Measurements from ENCODE around the gene MRFAP1L1. TPM values are rescaled to one million over a fixed set of nuclear protein-coding genes. Genes with fewer than 3 reads are reported as not detected.

Gene MRFAP1L1
- total and polyA plus RNA-seq, 4 donors: 29.8 to 41.8 (median 30.7) TPM

GRCh38 chr4:6742507-6742906 is 32.8 kb upstream of the MRFAP1L1 start:
- TF ChIP-seq FOXA1 (IDR thresholded peaks at IDR 0.05) (no peak), RAD21 (IDR thresholded peaks at IDR 0.05) (no peak), SP1 (IDR thresholded peaks at IDR 0.05) (no peak), MAX (IDR thresholded peaks at IDR 0.05) (no peak), FOXA2 (IDR thresholded peaks at IDR 0.05) (no peak), NR2F2 (IDR thresholded peaks at IDR 0.05) (no peak), RXRA (IDR thresholded peaks at IDR 0.05) (no peak), EGR1 (IDR thresholded peaks at IDR 0.05; ENCODE audit: low read depth in 2 of 2) (no peak), HNF4G (IDR thresholded peaks at IDR 0.05) (no peak), HNF4A (conservative IDR thresholded peaks at IDR 0.05) (no peak)
- TF ChIP-seq, protein P1, sequence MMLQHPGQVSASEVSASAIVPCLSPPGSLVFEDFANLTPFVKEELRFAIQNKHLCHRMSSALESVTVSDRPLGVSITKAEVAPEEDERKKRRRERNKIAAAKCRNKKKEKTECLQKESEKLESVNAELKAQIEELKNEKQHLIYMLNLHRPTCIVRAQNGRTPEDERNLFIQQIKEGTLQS (IDR thresholded peaks at IDR 0.05): no peak
- TF ChIP-seq, protein P2, sequence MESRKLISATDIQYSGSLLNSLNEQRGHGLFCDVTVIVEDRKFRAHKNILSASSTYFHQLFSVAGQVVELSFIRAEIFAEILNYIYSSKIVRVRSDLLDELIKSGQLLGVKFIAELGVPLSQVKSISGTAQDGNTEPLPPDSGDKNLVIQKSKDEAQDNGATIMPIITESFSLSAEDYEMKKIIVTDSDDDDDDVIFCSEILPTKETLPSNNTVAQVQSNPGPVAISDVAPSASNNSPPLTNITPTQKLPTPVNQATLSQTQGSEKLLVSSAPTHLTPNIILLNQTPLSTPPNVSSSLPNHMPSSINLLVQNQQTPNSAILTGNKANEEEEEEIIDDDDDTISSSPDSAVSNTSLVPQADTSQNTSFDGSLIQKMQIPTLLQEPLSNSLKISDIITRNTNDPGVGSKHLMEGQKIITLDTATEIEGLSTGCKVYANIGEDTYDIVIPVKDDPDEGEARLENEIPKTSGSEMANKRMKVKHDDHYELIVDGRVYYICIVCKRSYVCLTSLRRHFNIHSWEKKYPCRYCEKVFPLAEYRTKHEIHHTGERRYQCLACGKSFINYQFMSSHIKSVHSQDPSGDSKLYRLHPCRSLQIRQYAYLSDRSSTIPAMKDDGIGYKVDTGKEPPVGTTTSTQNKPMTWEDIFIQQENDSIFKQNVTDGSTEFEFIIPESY (IDR thresholded peaks at IDR 0.05): no peak

GRCh38 chr4:6740347-6740746 is 30.7 kb upstream of the MRFAP1L1 start:
- Histone ChIP-seq H3K36me3 (ENCODE audit: control insufficient read depth in 4 of 4, insufficient read depth in 3 of 4, low read depth in 1 of 4, low read length in 3 of 4) (no peaks in the 10 kb centered on the region), H3K4me1 (ENCODE audit: control insufficient read depth in 4 of 4, insufficient read depth in 4 of 4, low read length in 3 of 4) (no peaks in the 10 kb centered on the region), H3K27me3 (ENCODE audit: control insufficient read depth in 4 of 4, insufficient read depth in 4 of 4, low read length in 3 of 4) (no peaks in the 10 kb centered on the region), H3K9me3 (ENCODE audit: control insufficient read depth in 4 of 4, low read length in 3 of 4) (no peaks in the 10 kb centered on the region), H3K9ac (ENCODE audit: low read depth in 1 of 2, low read length in 2 of 2) (no peak overlapping the region), H3K4me3 (ENCODE audit: low read depth in 1 of 3, low read length in 3 of 3) (no peak overlapping the region), H3K27ac (ENCODE audit: low read depth in 1 of 2, low read length in 2 of 2) (no peak overlapping the region)
- DNase-seq (ENCODE audit: low spot score): no peak
- WGBS: 96% methylated on average over 8 of the region's 8 CpGs
- TF ChIP-seq FOXA1 (IDR thresholded peaks at IDR 0.05) (no peak), SP1 (IDR thresholded peaks at IDR 0.05) (no peak), NR2F2 (IDR thresholded peaks at IDR 0.05) (no peak), GABPA (IDR thresholded peaks at IDR 0.05 in 1 of 2, conservative IDR thresholded peaks at IDR 0.05 in 1 of 2) (no peak), JUND (IDR thresholded peaks at IDR 0.05) (no peak), HNF4A (conservative IDR thresholded peaks at IDR 0.05) (no peak), MAX (IDR thresholded peaks at IDR 0.05) (no peak), TAF1 (conservative IDR thresholded peaks at IDR 0.05) (no peak), RAD21 (IDR thresholded peaks at IDR 0.05) (no peak), RXRA (IDR thresholded peaks at IDR 0.05) (no peak), YY1 (IDR thresholded peaks at IDR 0.05) (no peak), FOXA2 (IDR thresholded peaks at IDR 0.05) (no peak), EGR1 (IDR thresholded peaks at IDR 0.05; ENCODE audit: low read depth in 2 of 2) (no peak)
- TF ChIP-seq, protein P2 (IDR thresholded peaks at IDR 0.05): no peak
- TF ChIP-seq, protein P3, sequence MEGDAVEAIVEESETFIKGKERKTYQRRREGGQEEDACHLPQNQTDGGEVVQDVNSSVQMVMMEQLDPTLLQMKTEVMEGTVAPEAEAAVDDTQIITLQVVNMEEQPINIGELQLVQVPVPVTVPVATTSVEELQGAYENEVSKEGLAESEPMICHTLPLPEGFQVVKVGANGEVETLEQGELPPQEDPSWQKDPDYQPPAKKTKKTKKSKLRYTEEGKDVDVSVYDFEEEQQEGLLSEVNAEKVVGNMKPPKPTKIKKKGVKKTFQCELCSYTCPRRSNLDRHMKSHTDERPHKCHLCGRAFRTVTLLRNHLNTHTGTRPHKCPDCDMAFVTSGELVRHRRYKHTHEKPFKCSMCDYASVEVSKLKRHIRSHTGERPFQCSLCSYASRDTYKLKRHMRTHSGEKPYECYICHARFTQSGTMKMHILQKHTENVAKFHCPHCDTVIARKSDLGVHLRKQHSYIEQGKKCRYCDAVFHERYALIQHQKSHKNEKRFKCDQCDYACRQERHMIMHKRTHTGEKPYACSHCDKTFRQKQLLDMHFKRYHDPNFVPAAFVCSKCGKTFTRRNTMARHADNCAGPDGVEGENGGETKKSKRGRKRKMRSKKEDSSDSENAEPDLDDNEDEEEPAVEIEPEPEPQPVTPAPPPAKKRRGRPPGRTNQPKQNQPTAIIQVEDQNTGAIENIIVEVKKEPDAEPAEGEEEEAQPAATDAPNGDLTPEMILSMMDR (IDR thresholded peaks at IDR 0.05; ENCODE audit: low read depth, low read length, missing input control): no peak
- TF ChIP-seq, protein P4, sequence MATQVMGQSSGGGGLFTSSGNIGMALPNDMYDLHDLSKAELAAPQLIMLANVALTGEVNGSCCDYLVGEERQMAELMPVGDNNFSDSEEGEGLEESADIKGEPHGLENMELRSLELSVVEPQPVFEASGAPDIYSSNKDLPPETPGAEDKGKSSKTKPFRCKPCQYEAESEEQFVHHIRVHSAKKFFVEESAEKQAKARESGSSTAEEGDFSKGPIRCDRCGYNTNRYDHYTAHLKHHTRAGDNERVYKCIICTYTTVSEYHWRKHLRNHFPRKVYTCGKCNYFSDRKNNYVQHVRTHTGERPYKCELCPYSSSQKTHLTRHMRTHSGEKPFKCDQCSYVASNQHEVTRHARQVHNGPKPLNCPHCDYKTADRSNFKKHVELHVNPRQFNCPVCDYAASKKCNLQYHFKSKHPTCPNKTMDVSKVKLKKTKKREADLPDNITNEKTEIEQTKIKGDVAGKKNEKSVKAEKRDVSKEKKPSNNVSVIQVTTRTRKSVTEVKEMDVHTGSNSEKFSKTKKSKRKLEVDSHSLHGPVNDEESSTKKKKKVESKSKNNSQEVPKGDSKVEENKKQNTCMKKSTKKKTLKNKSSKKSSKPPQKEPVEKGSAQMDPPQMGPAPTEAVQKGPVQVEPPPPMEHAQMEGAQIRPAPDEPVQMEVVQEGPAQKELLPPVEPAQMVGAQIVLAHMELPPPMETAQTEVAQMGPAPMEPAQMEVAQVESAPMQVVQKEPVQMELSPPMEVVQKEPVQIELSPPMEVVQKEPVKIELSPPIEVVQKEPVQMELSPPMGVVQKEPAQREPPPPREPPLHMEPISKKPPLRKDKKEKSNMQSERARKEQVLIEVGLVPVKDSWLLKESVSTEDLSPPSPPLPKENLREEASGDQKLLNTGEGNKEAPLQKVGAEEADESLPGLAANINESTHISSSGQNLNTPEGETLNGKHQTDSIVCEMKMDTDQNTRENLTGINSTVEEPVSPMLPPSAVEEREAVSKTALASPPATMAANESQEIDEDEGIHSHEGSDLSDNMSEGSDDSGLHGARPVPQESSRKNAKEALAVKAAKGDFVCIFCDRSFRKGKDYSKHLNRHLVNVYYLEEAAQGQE (IDR thresholded peaks at IDR 0.05): no peak
- TF ChIP-seq, protein P1 (IDR thresholded peaks at IDR 0.05): no peak

More at GRCh38 chr4:6742507-6742906, 32.8 kb upstream of the MRFAP1L1 start:
- WGBS: 85% methylated on average over 2 of the region's 2 CpGs
- no peaks in the 10 kb centered on the region for H3K9me3 ChIP-seq (ENCODE audit: control insufficient read depth in 4 of 4, low read length in 3 of 4)
- H3K27me3 ChIP-seq (ENCODE audit: control insufficient read depth in 4 of 4, insufficient read depth in 4 of 4, low read length in 3 of 4): no peaks in the 10 kb centered on the region
- no peak overlapping the region for H3K4me3 ChIP-seq (ENCODE audit: low read depth in 1 of 3, low read length in 3 of 3)
- no peaks in the 10 kb centered on the region for H3K36me3 ChIP-seq (ENCODE audit: control insufficient read depth in 4 of 4, insufficient read depth in 3 of 4, low read depth in 1 of 4, low read length in 3 of 4)
- no peak overlapping the region for H3K27ac ChIP-seq (ENCODE audit: low read depth in 1 of 2, low read length in 2 of 2)
- H3K4me1 ChIP-seq (ENCODE audit: control insufficient read depth in 4 of 4, insufficient read depth in 4 of 4, low read length in 3 of 4): peaks cover 6 to 12% (median 9%) of the 10 kb centered on the region in 4 donors
- DNase-seq (ENCODE audit: low spot score): no peak
- H3K9ac ChIP-seq (ENCODE audit: low read depth in 1 of 2, low read length in 2 of 2): no peak overlapping the region
